Trophoblast cell (in vitro differentiated cells and primary cell): ENCODE results near the gene C5orf34.
"Not testable (repeated sequence)": the region's sequence is repeated elsewhere in the genome, so short reads cannot be mapped to it uniquely, and the experiment has no call there.

Experiments used
- DNase-seq, 2 donors: peaks; one replicate each; pipeline ENCODE4 v3.0.0-alpha.2; 2016
- H2AFZ ChIP-seq: 2 replicates; pipeline ENCODE4 v1.6.1; 2013; ENCODE audit warnings: low read length, moderate library complexity, mild to moderate bottlenecking; ENCODE audit not compliant: insufficient read depth, poor library complexity
- H2AK5ac ChIP-seq: 2 replicates; pipeline ENCODE4 v1.6.1; 2013; ENCODE audit warnings: mild to moderate bottlenecking, low read length
- H2BK120ac ChIP-seq: 2 replicates; pipeline ENCODE4 v1.6.1; 2013; ENCODE audit warnings: low read length, mild to moderate bottlenecking, moderate library complexity; ENCODE audit not compliant: insufficient read depth, poor library complexity
- H2BK12ac ChIP-seq: 2 replicates; pipeline ENCODE4 v1.6.1; 2013; ENCODE audit warnings: mild to moderate bottlenecking, low read length, moderate library complexity
- H2BK5ac ChIP-seq: 2 replicates; pipeline ENCODE4 v1.6.1; 2013; ENCODE audit warnings: low read length, low read depth, moderate library complexity, mild to moderate bottlenecking; ENCODE audit not compliant: poor library complexity
- H3K14ac ChIP-seq: 2 replicates; pipeline ENCODE4 v1.6.1; 2013; ENCODE audit warnings: mild to moderate bottlenecking, low read length
- H3K18ac ChIP-seq: 2 replicates; pipeline ENCODE4 v1.6.1; 2013; ENCODE audit warnings: mild to moderate bottlenecking, low read length
- H3K23ac ChIP-seq: 2 replicates; pipeline ENCODE4 v1.6.1; 2013; ENCODE audit warnings: low read length
- H3K27ac ChIP-seq: 2 replicates; pipeline ENCODE4 v1.5.1; 2013; ENCODE audit warnings: low read depth, mild to moderate bottlenecking, inconsistent platforms, low read length, moderate library complexity
- H3K27me3 ChIP-seq: 2 replicates; pipeline ENCODE4 v1.6.1; 2013; ENCODE audit warnings: inconsistent platforms, mild to moderate bottlenecking, low read length, moderate library complexity; ENCODE audit not compliant: insufficient read depth
- H3K36me3 ChIP-seq, 2 experiments: 1 replicate in 1 of 2; 2 replicates in 1 of 2; pipeline ENCODE4 v1.6.1; 2013; ENCODE audit warnings: low read length in 2 of 2, mild to moderate bottlenecking in 2 of 2, moderate library complexity in 1 of 2; ENCODE audit not compliant: insufficient read depth in 2 of 2, control insufficient read depth in 1 of 2
- H3K4ac ChIP-seq: 2 replicates; pipeline ENCODE4 v1.6.1; 2013; ENCODE audit warnings: low read depth, mild to moderate bottlenecking, low read length, moderate library complexity
- H3K4me1 ChIP-seq, 2 experiments: 1 replicate in 1 of 2; 2 replicates in 1 of 2; pipeline ENCODE4 v1.6.1; 2013; ENCODE audit warnings: low read length in 2 of 2, mild to moderate bottlenecking in 2 of 2, moderate library complexity in 1 of 2; ENCODE audit not compliant: insufficient read depth in 2 of 2, control insufficient read depth in 1 of 2
- H3K4me2 ChIP-seq: 2 replicates; pipeline ENCODE4 v1.6.1; 2013; ENCODE audit warnings: inconsistent platforms, mild to moderate bottlenecking, low read length, moderate library complexity
- H3K4me3 ChIP-seq: 2 replicates; pipeline ENCODE4 v1.5.1; 2013; ENCODE audit warnings: mild to moderate bottlenecking, low read depth, low read length, inconsistent platforms
- H3K79me1 ChIP-seq: one replicate; pipeline ENCODE4 v1.6.1; 2013; ENCODE audit warnings: low read length
- H3K79me2 ChIP-seq: 2 replicates; pipeline ENCODE4 v1.6.1; 2013; ENCODE audit warnings: low read length, mild to moderate bottlenecking; ENCODE audit not compliant: control insufficient read depth, insufficient read depth, poor library complexity
- H3K9ac ChIP-seq: 2 replicates; pipeline ENCODE4 v1.6.1; 2013; ENCODE audit warnings: mild to moderate bottlenecking, low read length
- H3K9me3 ChIP-seq: 2 replicates; pipeline ENCODE4 v1.6.1; 2013; ENCODE audit warnings: low read depth, mild to moderate bottlenecking, control low read depth, inconsistent platforms, low read length; ENCODE audit not compliant: insufficient read depth
- H4K12ac ChIP-seq: 2 replicates; pipeline ENCODE4 v1.6.1; 2013; ENCODE audit warnings: low read depth, mild to moderate bottlenecking, low read length, moderate library complexity
- H4K8ac ChIP-seq: 2 replicates; pipeline ENCODE4 v1.6.1; 2013; ENCODE audit warnings: low read depth, mild to moderate bottlenecking, low read length, moderate library complexity
- H4K91ac ChIP-seq: one replicate; pipeline ENCODE4 v1.6.1; 2013; ENCODE audit warnings: low read depth, mild to moderate bottlenecking, low read length, moderate library complexity
- WGBS: extraction: QIAGEN DNeasy Blood & Tissue Kit; methylation state at CpG from one replicate; pipeline ENCODE4 v1.1.7; 2013; ENCODE audit warnings: missing lambda C conversion rate; ENCODE audit not compliant: insufficient read length, insufficient coverage; ENCODE audit errors: extremely low coverage; 5-methylcytosine and 5-hydroxymethylcytosine counted together

C5orf34 gene

DNA sequence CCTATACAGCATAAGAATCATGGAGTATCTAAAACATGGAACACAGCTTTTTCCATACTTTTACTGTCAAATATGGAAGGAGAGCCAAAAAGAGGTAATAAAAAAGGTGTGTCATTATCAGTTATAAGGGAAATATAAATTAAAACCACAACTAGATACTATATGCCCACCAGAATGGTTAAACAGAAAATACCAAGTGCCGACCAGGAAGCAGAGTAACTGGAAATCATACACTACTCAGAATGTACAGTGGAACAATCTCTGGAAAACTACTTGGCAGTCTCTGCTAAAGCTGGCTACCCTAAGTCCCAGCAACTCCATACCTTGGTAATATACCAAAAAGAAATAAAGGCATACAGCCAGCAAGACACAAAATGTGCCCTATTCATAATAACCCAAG lies 39.5 kb upstream of the C5orf34 start:
- DNase-seq, result no peak
- peaks cover 12% of the 10 kb centered on the region for H3K79me2 ChIP-seq
- H2BK12ac ChIP-seq, result no peak overlapping the region
- H3K4me3 ChIP-seq, result no peak overlapping the region
- H3K4ac ChIP-seq, result peak overlapping the region; percentile 97
- H2AFZ ChIP-seq, result no peak overlapping the region
- peaks cover 3 to 5% of the 10 kb centered on the region in 2 experiments for H3K36me3 ChIP-seq
- no peak overlapping the region for H3K9ac ChIP-seq
- no peak overlapping the region for H2AK5ac ChIP-seq
- no peak overlapping the region for H2BK120ac ChIP-seq
- H4K91ac ChIP-seq, result no peak overlapping the region
- H3K27ac ChIP-seq, result no peak overlapping the region
- H3K79me1 ChIP-seq, result peaks cover 11% of the 10 kb centered on the region
- no peak overlapping the region for H3K18ac ChIP-seq
- H4K12ac ChIP-seq, result no peak overlapping the region
- H3K27me3 ChIP-seq, result no peaks in the 10 kb centered on the region
- no peaks in the 10 kb centered on the region for H3K9me3 ChIP-seq
- H3K14ac ChIP-seq, result no peak overlapping the region
- no peak overlapping the region for H3K23ac ChIP-seq
- peaks cover 0 to 2% of the 10 kb centered on the region in 2 experiments for H3K4me1 ChIP-seq
- peak overlapping the region; percentile 37 for H3K4me2 ChIP-seq
- H4K8ac ChIP-seq, result no peak overlapping the region
- no peak overlapping the region for H2BK5ac ChIP-seq
- no CpG with 5 or more reads among the region's 1 CpG for WGBS

GRCh38 chr5:43553381-43553780 lies 38.4 kb upstream of the C5orf34 start:
- no peaks in the 10 kb centered on the region for H3K9me3 ChIP-seq
- H3K27ac ChIP-seq, result no peak overlapping the region
- WGBS, result no CpG with 5 or more reads among the region's 2 CpGs
- DNase-seq, result no peak
- no peak overlapping the region for H3K18ac ChIP-seq
- H2AK5ac ChIP-seq, result no peak overlapping the region
- H3K4me1 ChIP-seq, result peaks cover 0 to 2% of the 10 kb centered on the region in 2 experiments
- no peak overlapping the region for H2BK12ac ChIP-seq
- no peak overlapping the region for H2BK5ac ChIP-seq
- no peak overlapping the region for H3K4me3 ChIP-seq
- H3K14ac ChIP-seq, result no peak overlapping the region
- H3K27me3 ChIP-seq, result no peaks in the 10 kb centered on the region
- H3K79me1 ChIP-seq, result peaks cover 11% of the 10 kb centered on the region
- no peak overlapping the region for H4K8ac ChIP-seq
- H3K4ac ChIP-seq, result peak overlapping the region; percentile 79
- no peak overlapping the region for H3K4me2 ChIP-seq
- peaks cover 6 to 11% of the 10 kb centered on the region in 2 experiments for H3K36me3 ChIP-seq
- no peak overlapping the region for H3K9ac ChIP-seq
- H3K23ac ChIP-seq, result no peak overlapping the region
- peaks cover 12% of the 10 kb centered on the region for H3K79me2 ChIP-seq
- no peak overlapping the region for H2AFZ ChIP-seq
- H2BK120ac ChIP-seq, result no peak overlapping the region
- H4K91ac ChIP-seq, result no peak overlapping the region
- H4K12ac ChIP-seq, result no peak overlapping the region

- Histone ChIP-seq H2BK5ac (no peak overlapping the region), H3K4me1 (no peaks in the 10 kb centered on the region), H3K18ac (no peak overlapping the region)
Observed at GRCh38 chr5:43551731-43552130, 36.8 kb upstream of the C5orf34 start.

DNA sequence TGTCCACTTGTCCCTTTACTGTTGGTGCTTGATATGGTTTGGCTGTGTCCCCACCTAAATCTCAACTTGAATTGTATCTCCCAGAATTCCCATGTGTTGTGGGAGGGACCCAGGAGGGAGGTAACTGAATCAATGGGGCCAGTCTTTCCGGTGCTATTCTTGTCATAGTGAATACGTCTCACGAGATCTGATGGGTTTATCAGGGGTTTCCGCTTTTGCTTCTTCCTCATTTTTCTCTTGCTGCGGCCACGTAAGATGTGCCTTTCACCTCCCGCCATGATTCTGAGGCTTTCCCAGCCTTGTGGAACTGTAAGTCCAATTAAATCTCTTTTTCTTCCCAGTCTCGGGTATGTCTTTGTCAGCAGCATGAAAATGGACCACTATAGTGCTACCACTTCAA lies 34.3 kb upstream of the C5orf34 start:
- H3K27me3 ChIP-seq, H3K4me1 ChIP-seq, H3K27ac ChIP-seq, H4K12ac ChIP-seq, H3K4me2 ChIP-seq, H3K14ac ChIP-seq, H3K79me1 ChIP-seq, H3K9me3 ChIP-seq, H2BK5ac ChIP-seq, H4K8ac ChIP-seq, H3K79me2 ChIP-seq, H2AK5ac ChIP-seq, H3K23ac ChIP-seq, H3K4me3 ChIP-seq, H4K91ac ChIP-seq, H2BK120ac ChIP-seq, DNase-seq, H2AFZ ChIP-seq, H3K18ac ChIP-seq, H2BK12ac ChIP-seq, H3K9ac ChIP-seq: not testable (repeated sequence)
- peak overlapping the region; percentile 21 for H3K4ac ChIP-seq
- no CpG with 5 or more reads among the region's 8 CpGs for WGBS
- H3K36me3 ChIP-seq, result peaks cover 11 to 28% of the 10 kb centered on the region in 2 experiments

More at GRCh38 chr5:43551731-43552130, 36.8 kb upstream of the C5orf34 start:
- Histone ChIP-seq H2BK120ac (no peak overlapping the region), H3K27me3 (no peaks in the 10 kb centered on the region), H2AK5ac (no peak overlapping the region), H4K91ac (no peak overlapping the region), H2AFZ (no peak overlapping the region), H3K9ac (no peak overlapping the region), H4K8ac (no peak overlapping the region), H3K4me2 (no peak overlapping the region), H3K9me3 (no peaks in the 10 kb centered on the region), H3K23ac (no peak overlapping the region), H3K4ac (no peak overlapping the region), H3K27ac (no peak overlapping the region), H3K79me1 (peaks cover 8% of the 10 kb centered on the region), H2BK12ac (no peak overlapping the region), H3K14ac (no peak overlapping the region), H4K12ac (no peak overlapping the region), H3K79me2 (peaks cover 10% of the 10 kb centered on the region), H3K36me3 (peaks cover 7 to 18% of the 10 kb centered on the region in 2 experiments), H3K4me3 (no peak overlapping the region)
- WGBS, result no CpG with 5 or more reads among the region's 2 CpGs
- DNase-seq, result no peak
